Vagina (tissue), 2 donors: Measurements from ENCODE around the gene KLRF1.

Source experiments
- POLR2A ChIP-seq, 2 donors: fragments of 450-650 bp; IDR thresholded peaks; one replicate each; pipeline ENCODE4 v1.6.1; 2017; ENCODE audit warnings: antibody characterized with exemption in 2 of 2, mild to moderate bottlenecking in 2 of 2, moderate library complexity in 2 of 2
- POLR2AphosphoS5 ChIP-seq, 2 donors: sonication (generic); formaldehyde crosslinking; IDR thresholded peaks; one replicate each; pipeline ENCODE4 v1.9.0; 2017; ENCODE audit warnings: antibody characterized with exemption in 2 of 2, mild to moderate bottlenecking in 2 of 2, low read depth in 1 of 2; ENCODE audit not compliant: insufficient read depth in 1 of 2
- TF ChIP-seq, protein P1 (sequence below), 3 experiments: fragments of 450-650 bp in 2 of 3; fragments of 200-600 bp in 1 of 3; sonication (generic) in 1 of 3; IDR thresholded peaks; one replicate each; pipeline ENCODE4 v1.5.1; 2017 to 2019; ENCODE audit warnings: antibody characterized with exemption in 3 of 3, mild to moderate bottlenecking in 2 of 3, moderate library complexity in 2 of 3

DNA sequence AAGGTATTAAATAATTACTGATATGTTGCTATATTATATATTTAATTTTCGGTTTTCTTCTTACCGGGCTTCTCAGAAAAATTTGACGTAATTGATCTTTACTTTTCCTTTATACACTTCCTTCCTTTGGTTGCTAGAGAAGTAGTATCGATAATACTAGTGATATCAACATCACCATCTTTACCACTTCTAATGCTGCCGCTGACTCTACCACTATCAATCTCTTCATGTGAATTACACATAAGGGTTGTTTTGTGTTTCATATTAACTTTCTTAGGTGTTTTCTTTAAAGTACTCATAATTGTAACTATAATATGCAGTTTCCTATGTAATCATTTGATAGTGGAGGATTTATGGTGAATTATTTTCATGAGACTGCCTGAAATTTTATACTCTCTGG is 30.9 kb upstream of the KLRF1 start:
- TF ChIP-seq POLR2AphosphoS5 (IDR thresholded peaks at IDR 0.05; ENCODE audit: insufficient read depth in 1 of 2, low read depth in 1 of 2) (no peak), POLR2A (IDR thresholded peaks at IDR 0.05) (no peak)
- TF ChIP-seq, protein P1, sequence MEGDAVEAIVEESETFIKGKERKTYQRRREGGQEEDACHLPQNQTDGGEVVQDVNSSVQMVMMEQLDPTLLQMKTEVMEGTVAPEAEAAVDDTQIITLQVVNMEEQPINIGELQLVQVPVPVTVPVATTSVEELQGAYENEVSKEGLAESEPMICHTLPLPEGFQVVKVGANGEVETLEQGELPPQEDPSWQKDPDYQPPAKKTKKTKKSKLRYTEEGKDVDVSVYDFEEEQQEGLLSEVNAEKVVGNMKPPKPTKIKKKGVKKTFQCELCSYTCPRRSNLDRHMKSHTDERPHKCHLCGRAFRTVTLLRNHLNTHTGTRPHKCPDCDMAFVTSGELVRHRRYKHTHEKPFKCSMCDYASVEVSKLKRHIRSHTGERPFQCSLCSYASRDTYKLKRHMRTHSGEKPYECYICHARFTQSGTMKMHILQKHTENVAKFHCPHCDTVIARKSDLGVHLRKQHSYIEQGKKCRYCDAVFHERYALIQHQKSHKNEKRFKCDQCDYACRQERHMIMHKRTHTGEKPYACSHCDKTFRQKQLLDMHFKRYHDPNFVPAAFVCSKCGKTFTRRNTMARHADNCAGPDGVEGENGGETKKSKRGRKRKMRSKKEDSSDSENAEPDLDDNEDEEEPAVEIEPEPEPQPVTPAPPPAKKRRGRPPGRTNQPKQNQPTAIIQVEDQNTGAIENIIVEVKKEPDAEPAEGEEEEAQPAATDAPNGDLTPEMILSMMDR (IDR thresholded peaks at IDR 0.05), result no peak
